ENCODE data around the gene ZNF169.

DNA sequence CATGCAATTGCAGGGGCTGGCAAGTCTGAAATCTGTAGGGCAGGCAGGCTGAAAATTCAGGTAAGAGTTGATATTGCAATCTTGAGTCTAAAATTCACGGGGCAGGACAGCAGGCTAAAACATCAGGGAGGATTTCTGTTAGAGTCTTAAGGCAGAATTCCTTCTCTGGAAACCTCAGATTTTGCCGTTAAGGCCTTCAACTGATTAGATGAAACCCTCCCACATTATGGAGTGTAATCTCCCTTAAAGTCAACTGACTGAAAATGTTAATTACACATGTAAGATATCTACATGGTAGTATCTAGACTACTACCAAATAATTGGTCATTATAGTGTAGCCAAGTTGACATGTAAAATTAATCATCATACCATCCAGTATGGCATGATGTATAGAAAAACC lies 3.1 kb upstream of the ZNF169 start:
- TF ChIP-seq, protein P1, sequence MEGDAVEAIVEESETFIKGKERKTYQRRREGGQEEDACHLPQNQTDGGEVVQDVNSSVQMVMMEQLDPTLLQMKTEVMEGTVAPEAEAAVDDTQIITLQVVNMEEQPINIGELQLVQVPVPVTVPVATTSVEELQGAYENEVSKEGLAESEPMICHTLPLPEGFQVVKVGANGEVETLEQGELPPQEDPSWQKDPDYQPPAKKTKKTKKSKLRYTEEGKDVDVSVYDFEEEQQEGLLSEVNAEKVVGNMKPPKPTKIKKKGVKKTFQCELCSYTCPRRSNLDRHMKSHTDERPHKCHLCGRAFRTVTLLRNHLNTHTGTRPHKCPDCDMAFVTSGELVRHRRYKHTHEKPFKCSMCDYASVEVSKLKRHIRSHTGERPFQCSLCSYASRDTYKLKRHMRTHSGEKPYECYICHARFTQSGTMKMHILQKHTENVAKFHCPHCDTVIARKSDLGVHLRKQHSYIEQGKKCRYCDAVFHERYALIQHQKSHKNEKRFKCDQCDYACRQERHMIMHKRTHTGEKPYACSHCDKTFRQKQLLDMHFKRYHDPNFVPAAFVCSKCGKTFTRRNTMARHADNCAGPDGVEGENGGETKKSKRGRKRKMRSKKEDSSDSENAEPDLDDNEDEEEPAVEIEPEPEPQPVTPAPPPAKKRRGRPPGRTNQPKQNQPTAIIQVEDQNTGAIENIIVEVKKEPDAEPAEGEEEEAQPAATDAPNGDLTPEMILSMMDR (IDR thresholded peaks at IDR 0.05) = no peak
- TF ChIP-seq POLR2A (IDR thresholded peaks at IDR 0.05) = no peak
